MV-4-11 (cell line): Measurements from ENCODE around the gene MYO1D.
A peak's percentile ranks its signal among the peaks of the same experiment; 100 is the strongest.
"Not testable (repeated sequence)": the region's sequence is repeated elsewhere in the genome, so short reads cannot be mapped to it uniquely, and the experiment has no call there.

Experiments used
- DNase-seq: peaks from one replicate; lab custom pipeline; 2025; lab: John Stamatoyannopoulos, UW

Gene MYO1D

DNA sequence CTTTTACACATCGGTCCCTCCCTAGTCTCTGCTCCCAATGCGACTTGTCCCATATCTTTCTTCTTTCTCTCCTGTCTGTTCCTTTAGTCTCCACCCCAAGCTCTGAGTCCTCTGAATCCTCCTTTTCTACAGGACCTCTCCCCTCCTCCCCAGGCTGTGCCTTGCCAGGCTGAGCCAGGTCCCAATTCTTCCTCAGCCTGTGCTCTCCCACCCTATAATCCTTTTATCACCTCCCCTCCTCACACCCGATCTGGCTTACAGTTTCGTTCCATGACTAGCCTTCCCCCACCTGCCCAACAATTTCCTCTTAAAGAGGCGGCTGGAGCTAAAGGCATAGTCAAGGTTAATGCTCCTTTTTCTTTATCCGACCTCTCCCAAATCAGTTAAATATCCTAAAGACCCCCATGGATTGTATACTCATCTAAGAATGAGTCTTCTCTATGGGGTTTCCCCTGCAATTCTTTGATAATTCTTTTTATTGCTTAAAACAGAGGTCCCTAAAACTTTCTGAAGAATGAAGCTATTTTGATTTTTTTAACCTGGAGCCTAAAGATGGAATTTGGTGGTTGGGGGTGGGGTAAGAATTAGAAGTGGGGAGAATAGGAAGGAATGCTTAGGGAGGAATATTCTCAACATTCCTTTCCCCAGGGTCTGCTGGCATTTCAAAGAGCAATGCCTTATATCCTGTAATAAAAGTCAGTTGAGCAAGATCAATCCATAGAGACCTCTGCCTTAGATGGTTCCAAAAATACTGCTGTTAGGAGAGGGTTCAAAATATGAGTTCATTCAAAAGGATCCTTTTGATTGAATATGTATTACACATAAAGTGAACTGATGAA is 102.8 kb downstream of the MYO1D start:
- no peak for DNase-seq

DNA sequence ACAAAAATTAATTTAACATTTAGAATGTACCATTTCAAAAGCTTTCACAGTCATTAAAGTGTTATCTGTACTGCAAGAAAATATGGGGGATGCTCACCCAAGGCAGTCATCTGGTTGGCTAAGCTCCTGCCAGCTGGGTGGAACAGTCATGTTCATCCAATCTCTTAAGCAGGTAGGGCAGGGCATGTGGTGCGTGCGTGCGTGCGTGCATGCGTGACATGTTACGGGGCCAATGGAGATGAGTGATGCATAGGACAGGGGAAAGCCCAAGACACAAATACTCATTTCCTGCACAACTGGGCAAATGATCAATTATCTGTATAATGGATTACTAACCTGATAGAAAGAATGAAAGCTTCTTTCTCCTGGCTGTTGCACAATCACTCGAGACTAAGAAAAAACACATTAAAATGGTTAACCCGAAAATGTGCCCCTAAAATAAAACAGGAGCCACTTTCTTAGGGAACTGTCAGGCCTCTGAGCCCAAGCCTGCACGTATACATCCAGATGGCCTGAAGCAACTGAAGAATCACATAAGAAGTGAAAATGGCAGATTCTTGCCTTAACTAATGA is 104.4 kb downstream of the MYO1D start:
- no peak for DNase-seq

DNA sequence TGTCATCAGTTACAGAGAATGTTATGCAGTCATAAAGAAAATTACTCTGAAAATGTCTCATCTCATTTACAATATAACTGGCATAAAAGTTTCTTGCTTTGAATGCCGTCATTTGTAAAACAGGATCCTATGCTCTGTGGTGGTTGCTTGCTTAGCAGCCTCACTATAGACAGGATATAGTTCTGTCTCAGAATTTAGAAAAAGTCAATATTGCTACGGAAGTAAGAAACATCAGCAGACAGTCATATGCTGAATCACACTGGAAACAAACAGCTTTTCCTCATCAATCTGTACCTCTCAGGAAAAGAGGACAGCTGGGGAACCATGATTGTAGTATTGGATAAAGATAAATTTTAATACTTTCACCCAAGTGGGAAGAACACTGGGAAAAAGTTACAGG is 105.5 kb downstream of the MYO1D start:
- DNase-seq = no peak

DNA sequence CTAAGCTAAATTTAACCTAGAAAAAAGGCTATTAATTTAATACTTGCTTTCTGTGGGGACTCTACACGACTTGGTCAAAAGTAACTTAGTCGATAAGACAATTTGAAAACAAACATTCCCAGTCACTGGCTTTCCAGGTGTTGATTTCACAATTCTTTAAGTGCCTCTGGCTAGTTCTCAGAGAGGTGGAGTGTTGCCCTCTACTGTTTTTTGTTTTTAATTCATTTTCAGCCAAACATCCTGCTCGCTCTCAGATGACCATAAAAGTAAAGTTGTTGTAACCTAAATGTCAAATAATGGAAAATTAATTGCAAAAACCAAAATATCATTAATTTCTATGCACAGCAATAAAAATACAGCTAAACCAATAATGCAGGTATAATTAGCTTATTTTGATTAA is 107.1 kb downstream of the MYO1D start:
- DNase-seq = no peak

DNA sequence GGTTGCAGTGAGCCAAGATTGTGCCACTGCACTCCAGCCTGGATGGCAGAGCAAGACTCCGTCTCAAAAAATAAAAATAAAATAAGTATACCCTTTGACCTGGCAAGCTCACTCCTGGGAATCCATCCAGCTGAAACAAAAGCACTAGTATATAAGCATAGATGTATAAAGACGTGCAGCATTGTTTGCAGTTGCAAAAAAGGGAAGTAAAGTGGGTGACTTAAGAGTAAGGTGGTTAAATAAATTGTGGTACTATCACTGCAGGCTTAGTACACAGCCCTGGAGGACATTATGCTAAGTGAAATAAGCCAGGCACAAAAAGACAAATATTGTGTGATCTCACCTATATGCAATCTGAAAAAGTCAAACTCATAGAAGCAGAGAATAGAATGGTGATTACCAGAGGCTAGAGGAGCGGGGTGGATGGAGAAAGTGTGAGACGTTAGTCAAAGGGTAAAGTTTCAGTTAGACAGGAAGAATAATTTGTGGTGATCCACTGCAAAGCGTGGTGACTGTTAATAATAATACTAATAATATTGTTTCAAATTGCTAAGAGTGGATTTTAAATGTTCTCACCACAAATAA is 113.0 kb downstream of the MYO1D start:
- peak; percentile 57 for DNase-seq

DNA sequence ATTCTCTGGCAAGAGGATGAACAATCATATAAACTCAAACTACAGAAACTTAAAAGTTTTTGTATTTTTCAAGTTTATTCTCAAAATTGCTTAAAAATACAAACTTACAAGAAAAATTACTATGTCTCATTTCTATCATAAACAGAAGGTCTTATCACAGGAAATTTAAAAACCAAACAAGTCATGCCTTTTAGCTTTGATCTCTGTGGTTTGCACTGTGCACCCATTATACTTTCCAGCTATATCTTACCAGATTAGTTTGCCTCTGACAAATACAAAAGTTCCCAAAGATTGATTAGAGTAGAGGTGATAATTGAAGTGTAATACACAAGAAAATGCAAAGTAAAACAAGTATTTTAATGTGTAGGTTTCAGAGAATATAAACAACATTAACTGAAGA is 117.4 kb downstream of the MYO1D start:
- DNase-seq = no peak

DNA sequence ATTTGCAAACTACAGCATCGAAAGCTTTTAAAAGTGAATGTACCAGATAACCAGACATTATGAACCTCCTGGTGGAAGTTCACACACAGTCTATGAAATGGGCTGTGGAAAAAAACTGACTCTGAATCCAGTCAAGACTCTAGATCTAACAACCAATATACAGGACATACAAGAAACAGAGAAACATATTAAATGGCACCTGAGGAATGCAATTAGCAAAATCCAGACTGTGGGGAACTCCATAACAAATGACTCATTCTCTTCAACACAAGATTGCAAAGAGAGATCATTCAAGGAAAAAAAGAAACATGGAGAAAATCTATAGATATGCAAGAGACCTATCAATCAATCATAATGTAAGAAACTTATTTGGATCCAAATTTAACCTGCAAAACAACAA is 119.0 kb downstream of the MYO1D start:
- DNase-seq = no peak

DNA sequence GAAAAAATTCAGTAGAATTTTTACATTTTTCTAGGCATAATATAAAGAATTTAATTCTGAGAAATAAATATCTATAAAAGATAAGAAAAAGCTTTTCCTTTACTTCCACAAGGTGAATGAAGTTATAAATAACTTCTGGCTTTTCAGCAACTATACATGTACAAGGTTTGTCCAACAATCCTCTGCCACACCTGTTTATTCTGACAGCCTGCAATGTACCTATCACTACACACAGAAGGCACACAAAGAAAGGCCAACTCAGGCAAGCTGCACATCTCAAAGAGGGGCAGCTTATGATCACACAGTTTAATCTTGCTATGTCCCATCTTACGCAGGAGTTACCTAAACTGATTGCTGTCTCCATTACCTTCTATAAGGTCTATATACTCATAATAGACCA is 120.2 kb downstream of the MYO1D start:
- no peak for DNase-seq

DNA sequence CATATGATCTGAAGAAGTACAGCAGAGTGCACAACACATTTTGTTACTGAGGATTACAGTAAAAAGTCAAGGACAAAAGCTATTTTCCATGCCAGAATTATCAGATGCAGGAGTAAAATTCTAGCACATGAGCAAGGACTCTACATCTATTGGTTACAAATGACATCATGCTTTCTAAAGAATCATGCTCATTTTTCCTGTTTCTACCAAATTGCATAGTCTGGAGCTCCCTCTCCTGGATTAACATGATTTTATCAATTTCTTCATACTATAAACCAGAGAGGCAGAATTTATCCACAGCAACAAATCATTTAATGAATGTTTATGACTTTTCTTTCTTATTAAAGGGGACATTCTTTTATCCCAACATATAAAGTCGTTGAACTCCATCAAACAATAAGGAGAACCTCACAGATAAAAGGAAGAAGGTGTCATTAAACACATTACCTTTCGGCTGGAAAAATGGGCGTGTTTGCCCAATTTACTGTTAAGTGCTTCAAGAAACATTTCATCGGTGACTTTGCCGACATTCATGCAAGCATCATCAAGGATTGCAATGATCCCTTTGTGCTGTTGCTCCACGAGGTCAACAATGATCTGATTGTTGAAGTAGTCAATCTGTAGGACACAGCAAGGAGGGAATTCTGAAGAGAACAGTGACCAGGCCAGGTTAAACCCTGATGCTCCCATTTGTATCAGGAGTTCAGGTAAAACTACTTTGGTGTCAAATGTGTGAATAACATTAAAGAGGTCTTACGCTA is 121.7 kb downstream of the MYO1D start:
- DNase-seq = peak; percentile 65

DNA sequence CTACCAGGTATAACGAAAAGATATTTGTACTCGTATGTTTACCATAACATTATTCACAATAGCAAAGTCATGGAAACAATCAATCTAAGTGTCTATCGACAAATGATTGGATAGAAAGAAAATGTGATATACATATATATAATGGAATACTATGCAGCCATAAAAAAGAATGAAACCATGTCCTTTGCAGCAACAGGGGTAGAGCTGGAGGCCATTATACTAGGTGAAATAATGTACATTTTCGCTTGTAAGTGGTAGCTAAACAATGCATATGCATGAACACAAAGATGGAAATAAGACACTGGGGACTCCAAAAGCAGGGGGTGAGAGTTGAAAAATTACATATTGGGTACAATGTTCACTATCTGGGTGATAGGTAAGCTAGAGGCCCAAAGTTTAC is 124.0 kb downstream of the MYO1D start:
- DNase-seq = no peak

DNA sequence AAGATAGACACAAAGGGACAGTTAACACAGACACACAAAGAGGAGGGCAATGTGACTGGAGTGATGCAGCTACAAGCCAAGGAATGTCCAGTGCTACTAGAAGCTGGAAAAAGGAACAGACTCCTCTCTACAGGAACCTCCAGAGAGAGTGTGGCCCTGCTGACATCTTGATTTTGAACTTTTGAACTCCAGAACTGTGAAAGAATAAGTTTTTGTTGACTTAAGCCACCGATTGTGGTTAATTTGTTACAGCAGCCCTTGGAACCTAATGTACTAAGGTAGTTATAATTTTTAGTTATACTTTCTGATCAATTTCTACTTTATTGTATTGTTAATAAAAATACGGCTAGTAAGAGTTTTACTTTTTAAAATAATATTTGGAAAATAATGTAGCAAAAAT is 129.1 kb downstream of the MYO1D start:
- peak; percentile 14 for DNase-seq

DNA sequence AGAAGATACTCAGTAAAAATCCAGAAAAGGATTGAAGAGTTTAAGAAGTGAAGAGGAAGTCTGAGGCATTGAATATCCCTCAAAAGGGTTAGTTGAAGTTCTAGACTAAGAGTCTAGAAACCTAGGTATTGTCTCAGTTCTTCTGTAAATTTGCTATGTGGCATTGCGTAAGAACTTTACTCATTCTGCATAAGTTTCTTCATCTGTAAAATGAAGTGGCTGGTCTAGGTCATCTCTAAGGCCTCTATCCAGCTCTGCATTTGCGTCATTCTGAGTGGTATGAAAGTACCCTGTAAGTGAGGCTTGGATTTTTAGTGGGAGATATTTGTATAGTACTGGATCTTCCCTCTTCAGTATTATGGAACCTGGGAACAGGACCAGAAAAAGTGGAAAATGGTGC is 130.2 kb downstream of the MYO1D start:
- peak; percentile 88 for DNase-seq

DNA sequence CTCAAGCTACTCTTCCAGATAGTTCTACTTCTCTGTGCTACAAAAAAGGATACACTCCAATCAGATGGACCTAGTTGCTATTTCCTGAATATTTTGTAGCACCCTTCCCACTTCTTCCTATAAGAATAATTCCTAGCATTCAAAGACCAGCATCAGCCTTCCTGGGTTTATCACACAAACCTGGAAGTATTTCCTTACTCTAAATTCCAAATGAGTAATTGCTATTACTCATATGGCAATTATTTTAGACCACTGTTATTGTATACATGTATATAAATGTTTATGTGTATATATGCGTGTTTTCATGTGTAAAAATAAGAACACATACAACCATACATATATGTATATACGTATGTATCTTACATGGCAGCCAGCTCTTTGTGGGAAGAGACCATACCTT is 130.6 kb downstream of the MYO1D start:
- no peak for DNase-seq

DNA sequence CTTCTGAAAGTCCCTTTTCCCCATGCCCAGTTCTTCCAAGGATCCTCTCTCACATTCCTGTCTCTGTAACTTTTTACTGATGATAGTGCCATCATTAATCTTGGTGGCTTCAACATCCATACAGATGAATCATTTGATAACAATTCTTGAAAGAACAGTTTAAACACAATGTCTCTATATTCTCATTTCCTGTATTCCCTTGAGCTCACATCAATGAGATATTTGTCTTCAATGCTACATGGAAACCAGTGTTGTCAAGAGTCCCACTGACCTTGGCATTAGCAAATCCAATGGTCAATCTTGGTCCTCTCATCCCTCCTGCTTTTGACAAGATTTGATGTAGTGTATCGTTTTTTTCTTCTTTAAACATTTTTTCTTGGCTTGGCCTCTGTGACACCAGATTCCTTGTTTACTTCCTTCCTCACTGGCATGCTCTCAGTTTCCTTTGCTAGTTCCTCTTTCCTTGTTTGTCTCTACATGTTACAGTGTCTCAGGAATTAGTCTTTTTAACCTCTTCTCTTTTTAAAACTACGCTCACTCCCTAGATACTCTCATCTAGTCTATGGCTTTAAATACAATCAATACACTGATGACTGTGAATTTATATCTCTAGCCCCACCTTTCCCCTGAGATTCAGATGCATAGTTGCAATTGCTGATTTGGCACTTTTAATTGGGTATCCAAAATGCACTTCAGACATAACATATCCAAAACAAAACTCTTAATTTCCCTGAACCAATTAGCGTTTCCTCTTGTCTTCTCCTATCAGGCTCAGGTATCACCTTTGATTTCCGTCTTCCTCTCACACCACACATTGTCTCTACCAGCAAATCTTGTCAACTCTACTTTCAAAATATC is 134.0 kb downstream of the MYO1D start:
- peak; percentile 85 for DNase-seq

DNA sequence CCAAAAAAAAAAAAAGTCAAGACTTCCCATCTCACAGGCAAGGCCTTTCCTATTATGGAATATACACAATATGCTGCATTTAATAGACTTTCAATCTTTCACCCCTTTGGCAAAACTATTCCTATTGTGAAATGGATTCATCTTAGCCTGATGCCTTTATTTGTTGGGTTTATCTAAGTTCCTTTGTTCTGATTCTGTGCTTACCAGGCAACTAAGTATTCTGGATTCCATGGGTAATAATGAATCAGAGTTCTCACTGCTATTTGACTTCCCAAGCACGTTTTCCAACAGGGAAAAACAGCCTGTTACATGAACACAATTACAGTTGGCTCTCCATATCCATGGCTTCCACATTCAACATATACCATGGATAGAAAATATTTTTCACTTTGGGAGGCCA is 135.5 kb downstream of the MYO1D start:
- DNase-seq = no peak

DNA sequence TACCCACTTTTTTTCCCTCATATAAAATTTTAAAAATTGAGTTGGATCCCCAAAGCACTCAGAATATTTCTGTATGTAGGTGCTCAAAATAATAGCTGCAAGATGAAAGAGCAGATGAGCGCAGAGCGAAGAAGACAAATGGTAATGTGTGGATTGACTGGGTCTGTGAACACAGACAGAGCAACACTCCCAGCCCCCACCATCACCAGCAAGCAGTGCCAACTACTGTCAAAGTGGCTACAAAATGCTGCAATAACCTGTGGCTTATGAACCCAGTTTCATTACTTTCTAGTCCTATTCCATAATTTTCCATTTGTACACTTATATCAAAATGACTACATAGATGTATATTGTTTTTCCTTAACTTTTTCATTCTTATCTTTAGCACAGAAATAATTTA is 137.2 kb downstream of the MYO1D start:
- DNase-seq = no peak

DNA sequence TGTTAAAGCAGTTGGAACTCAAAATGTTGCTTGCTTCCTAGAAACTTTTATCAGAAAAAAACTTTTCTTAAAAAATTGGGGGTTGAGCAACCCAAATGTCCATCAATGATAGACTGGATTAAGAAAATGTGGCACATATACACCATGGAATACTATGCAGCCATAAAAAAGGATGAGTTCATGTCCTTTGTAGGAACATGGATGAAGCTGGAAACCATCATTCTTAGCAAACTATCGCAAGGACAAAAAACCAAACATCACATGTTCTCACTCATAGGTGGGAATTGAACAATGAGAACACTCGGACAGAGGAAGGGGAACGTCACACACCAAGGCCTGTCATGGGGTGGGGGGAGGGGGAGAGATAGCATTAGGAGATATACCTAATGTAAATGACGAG is 137.8 kb downstream of the MYO1D start:
- not testable (repeated sequence) for DNase-seq

DNA sequence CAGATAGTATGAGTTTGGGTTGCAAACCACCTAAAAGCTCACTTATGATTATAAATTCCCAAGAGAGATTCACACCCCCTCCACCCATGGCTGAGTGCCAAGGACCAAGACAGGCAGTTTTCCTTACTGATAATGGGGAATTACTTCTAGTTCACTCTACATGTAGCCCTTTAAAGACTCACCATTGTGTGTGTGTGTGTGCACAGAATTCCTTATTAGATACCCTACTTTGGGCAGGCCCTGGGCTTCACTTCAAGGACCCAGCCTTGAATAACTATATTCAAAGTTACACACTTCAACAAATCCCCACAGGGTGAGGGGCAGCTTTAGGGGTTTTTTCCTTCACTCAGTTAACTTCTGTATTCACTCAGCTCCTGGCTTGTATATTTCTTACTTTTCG is 143.5 kb downstream of the MYO1D start:
- no peak for DNase-seq

DNA sequence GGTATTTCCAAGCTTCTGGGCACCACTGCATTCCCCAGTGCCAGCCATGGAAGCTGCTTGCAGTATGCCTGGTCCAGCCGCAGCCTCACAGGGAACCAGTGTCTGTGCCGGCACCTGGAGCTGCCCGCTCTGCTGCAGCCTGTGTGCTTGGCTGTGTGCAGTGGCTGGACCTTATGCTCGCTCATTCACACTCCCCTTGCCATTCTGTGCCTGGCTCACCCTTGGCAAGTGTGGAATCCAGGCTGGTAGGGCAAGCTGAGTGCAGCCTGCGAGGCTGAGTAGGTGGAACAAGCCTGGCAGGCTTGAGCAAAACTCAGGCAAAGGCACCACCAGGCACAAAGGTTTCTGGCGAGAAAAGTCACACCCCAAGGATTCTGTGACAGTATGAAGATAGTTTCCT is 144.0 kb downstream of the MYO1D start:
- no peak for DNase-seq

DNA sequence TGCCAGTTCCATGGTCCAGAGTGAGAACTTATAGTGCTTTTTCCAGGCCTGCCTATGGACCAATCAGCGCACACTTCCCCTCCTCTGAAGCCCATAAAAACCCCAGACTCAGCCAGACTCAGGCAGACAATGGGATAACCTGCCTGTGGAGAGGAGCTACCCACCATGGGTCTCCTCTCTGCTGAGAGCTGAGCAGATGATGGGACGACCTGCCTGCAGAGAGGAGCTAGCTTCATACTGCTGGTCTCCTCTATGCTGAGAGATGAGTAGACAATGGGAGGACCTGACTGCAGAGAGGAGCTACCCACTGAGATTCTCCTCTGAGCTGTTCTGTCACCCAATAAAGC is 144.7 kb downstream of the MYO1D start:
- no peak for DNase-seq

DNA sequence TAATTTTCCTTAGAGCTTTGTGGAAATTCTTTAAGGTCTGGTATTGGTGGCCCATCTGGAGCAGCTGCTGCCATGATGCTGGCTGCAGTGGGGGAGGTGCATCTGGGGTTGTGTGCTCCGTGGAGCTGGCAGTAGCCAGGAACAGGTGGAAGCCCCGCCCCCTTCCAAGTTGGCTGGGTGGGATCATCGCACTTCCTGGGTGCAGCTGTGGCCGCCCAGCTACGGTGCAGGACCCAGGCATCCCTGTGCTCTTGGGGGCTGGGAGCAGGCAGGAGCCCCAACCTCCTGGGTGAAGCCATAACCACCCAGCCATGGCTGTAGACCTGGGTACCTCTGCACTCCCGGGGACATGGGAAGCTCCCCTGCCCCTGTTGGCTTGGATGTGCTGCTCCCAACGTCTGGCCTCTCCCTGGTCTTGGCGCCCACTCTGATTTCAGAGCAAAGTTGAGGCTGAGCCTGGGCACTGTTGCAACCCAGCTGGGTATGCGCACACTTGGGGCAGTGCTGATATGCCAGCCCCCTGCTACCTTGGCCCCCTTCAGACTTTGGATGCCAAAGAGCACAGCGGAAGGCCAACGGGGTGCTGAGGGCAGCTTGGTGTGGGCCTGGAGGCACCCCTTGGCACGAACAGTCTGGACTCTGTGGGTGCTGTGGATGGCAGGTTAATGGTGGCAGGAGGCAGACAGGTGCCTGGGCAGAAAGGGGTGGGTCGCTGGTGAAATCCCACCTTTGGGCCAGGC is 145.2 kb downstream of the MYO1D start:
- no peak for DNase-seq
